T-helper 1 cell treated with Interleukin-12 subunit alpha and Interleukin-12 subunit beta and Interleukin-4 antibody, amounts not matched to agents 30 μg/mL and 1 μg/mL, for 36 hours (primary cell): ENCODE results near the gene SLC26A6.

Experiments
- H3K27ac Mint-ChIP-seq: one replicate; pipeline ENCODE4 v1.8.0; 2021; ENCODE audit warnings: mild to moderate bottlenecking, mixed read lengths
- H3K27me3 Mint-ChIP-seq: one replicate; pipeline ENCODE4 v1.8.0; 2021; ENCODE audit warnings: low read depth, mixed read lengths
- H3K36me3 Mint-ChIP-seq: one replicate; pipeline ENCODE4 v1.8.0; 2021; ENCODE audit warnings: low read depth, mixed read lengths
- H3K4me1 Mint-ChIP-seq: one replicate; pipeline ENCODE4 v1.8.0; 2021; ENCODE audit warnings: low read depth, mixed read lengths
- H3K4me3 Mint-ChIP-seq: one replicate; pipeline ENCODE4 v1.8.0; 2021; ENCODE audit warnings: mild to moderate bottlenecking, moderate library complexity, mixed read lengths
- H3K9me3 Mint-ChIP-seq: one replicate; pipeline ENCODE4 v1.8.0; 2021; ENCODE audit warnings: mixed read lengths

The SLC26A6 gene

DNA sequence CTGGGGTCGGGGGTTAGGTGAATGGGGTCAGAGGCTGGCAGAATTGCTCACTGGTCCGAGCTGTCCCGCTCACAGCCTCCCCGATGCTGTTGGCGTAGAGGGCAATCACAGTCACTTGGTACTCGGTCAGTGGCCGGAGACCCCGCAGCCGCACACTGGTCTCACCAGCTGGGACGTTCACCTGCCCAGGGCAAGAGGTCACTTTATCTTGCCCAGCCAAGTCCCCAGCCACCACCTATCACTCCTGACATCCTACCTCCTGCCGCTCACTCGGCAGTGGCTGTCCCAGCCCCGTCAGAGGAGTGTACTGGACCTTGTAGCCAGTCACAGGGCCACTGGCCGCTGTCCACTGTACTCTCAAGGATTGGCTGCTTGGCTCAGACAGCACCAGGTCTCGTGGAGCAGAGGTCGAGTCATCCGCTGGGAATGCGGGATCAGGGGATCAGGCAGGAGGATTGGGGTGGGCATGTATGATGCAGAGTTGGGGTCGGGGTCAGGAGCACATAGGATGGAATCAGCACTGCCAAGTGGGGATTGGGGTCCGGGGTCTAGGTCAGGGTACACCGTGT, 42.7 kb downstream of the SLC26A6 start:
- H3K27me3 Mint-ChIP-seq: peaks cover 24% of the 10 kb centered on the region
- no peak overlapping the region for H3K4me3 Mint-ChIP-seq
- H3K9me3 Mint-ChIP-seq: no peaks in the 10 kb centered on the region
- H3K36me3 Mint-ChIP-seq: no peaks in the 10 kb centered on the region
- no peaks in the 10 kb centered on the region for H3K4me1 Mint-ChIP-seq
- H3K27ac Mint-ChIP-seq: no peak overlapping the region

DNA sequence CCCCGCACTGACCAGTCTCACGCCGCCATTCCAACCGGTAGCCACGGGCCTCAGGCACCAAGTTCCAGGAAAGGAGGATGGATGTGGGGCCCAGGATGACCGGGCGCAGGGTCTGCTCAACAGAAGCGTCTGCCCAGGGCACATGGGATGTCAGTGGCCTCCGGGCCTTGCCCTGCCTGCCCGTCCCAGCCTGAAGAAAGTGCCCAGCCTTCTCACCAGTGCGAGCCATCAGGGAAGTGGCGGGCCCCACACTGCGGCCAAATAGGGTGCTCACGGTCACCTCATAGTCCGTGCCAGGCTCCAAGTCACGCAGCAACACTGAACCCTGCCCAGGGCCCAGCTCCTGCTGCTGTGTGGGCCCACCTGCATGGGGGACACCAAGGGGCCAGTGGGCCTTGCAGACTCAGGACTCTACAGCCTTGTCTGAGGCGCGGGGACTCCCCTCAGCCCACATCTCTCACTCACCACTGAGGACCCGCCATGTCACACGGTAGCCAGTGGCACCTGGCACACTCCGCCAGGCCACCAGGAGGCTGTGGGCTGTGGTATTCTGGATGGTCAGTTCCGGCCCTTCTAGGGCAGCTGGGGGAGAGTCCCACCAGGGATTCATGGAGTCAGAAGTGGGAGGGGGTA, 43.3 kb downstream of the SLC26A6 start:
- no peak overlapping the region for H3K27ac Mint-ChIP-seq
- H3K4me3 Mint-ChIP-seq: no peak overlapping the region
- H3K9me3 Mint-ChIP-seq: no peaks in the 10 kb centered on the region
- H3K4me1 Mint-ChIP-seq: no peaks in the 10 kb centered on the region
- peaks cover 24% of the 10 kb centered on the region for H3K27me3 Mint-ChIP-seq
- no peaks in the 10 kb centered on the region for H3K36me3 Mint-ChIP-seq

DNA sequence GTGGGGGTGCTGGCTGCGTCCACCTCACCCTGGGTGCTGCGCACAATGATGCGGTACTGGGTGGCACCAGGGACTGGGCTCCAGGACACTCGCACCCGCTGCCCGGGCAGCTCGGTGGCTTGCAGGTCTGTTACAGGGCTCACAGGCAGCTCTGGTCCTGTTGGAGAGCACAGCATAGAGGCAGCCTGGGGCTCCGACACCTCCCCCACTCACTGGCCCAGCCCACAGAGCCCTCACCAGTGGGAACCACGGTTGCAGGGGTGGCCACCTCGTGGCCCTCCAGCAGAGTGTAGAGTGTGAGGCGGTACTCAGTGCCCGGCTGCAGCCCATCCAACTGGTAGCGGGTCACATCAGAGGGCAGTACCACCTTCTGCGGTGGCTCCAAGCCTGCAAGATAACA, 43.8 kb downstream of the SLC26A6 start:
- Mint-ChIP-seq H3K4me1 (no peaks in the 10 kb centered on the region), H3K27me3 (peaks cover 24% of the 10 kb centered on the region), H3K4me3 (no peak overlapping the region), H3K9me3 (no peaks in the 10 kb centered on the region), H3K36me3 (no peaks in the 10 kb centered on the region), H3K27ac (no peak overlapping the region)

DNA sequence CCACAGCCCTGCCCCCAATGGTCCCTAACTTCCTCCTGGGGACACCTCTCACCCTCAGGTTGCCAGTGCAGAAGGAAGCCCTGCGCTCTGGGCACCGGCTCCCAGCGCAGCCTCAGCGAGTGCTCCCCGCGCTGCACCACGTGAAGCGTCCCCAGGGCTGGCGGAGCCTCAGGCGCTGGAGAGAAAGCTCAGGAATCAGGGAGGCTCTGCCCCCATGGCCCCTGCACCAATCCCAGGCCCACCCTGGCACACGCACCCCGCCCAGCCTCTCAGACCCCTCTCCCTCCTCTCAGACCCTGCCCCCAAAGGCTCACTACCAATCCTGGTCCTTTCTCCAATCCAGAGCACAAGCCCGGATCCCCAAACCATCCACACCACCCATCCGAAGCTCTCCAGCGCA, 47.0 kb downstream of the SLC26A6 start:
- no peak overlapping the region for H3K27ac Mint-ChIP-seq
- H3K4me1 Mint-ChIP-seq: no peaks in the 10 kb centered on the region
- H3K27me3 Mint-ChIP-seq: peaks cover 11% of the 10 kb centered on the region
- no peaks in the 10 kb centered on the region for H3K9me3 Mint-ChIP-seq
- no peak overlapping the region for H3K4me3 Mint-ChIP-seq
- H3K36me3 Mint-ChIP-seq: no peaks in the 10 kb centered on the region

DNA sequence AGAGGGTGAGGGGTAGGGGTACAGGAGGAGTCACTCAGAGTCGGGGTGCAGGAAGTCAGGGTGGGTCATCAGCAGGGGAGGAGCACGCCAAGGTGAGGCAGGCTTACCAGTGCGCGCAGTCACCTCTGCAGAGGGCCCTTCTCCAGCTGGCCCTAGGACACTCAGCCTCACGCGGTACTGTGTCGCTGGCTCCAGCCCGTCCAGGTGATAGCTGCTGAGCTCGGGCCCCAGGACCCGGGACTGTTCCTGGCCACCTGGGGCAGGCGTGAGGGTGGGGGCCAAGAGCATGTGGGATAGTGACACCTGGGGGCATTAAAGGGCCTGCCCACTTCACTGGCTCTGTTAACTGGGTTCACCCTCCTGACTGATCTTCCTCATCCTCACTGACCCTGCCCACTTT, 47.6 kb downstream of the SLC26A6 start:
- H3K27ac Mint-ChIP-seq: no peak overlapping the region
- peaks cover 11% of the 10 kb centered on the region for H3K27me3 Mint-ChIP-seq
- no peaks in the 10 kb centered on the region for H3K36me3 Mint-ChIP-seq
- no peak overlapping the region for H3K4me3 Mint-ChIP-seq
- H3K9me3 Mint-ChIP-seq: no peaks in the 10 kb centered on the region
- no peaks in the 10 kb centered on the region for H3K4me1 Mint-ChIP-seq

DNA sequence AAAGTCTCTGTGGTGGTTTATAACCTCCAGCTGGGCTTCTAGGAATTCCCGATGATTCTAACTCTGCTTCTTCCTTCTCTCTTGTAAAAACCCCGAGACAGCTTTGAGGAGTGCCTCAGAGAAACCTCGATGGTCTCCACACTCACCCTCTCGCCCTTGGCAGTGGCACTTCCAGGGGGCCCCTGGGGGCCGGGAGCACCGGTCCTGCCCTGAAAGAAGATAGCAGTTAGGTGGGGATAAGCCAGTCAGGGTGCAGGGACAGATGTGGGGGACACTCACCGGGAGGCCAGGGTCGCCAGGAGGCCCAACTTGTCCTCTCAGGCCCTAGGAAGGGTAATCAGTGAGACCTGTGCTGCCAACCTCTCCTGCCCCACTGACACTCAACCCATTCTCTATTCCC, 49.9 kb downstream of the SLC26A6 start:
- H3K27ac Mint-ChIP-seq: no peak overlapping the region
- H3K9me3 Mint-ChIP-seq: no peaks in the 10 kb centered on the region
- no peaks in the 10 kb centered on the region for H3K4me1 Mint-ChIP-seq
- no peak overlapping the region for H3K4me3 Mint-ChIP-seq
- H3K27me3 Mint-ChIP-seq: peaks cover 6% of the 10 kb centered on the region
- H3K36me3 Mint-ChIP-seq: no peaks in the 10 kb centered on the region

DNA sequence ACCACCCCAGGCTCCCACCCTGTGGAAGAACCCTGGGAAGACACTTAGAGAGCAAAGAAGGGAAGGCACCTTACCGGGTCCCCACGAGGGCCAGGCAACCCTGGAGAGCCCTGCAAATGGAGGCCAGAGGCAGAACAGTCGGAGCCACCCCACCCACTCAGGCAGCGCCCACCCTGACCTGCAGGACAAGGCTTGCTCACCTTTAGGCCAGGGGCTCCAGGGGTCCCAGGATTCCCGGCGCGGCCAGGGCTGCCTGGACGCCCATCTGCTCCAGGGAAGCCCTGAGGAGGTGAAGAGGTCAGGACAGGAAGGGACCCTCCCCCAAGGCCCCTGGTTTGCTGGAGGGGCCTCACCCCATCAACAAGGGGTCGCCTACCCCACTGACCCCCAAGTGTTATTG, 50.4 kb downstream of the SLC26A6 start:
- no peak overlapping the region for H3K4me3 Mint-ChIP-seq
- H3K4me1 Mint-ChIP-seq: no peaks in the 10 kb centered on the region
- H3K9me3 Mint-ChIP-seq: no peaks in the 10 kb centered on the region
- H3K27ac Mint-ChIP-seq: no peak overlapping the region
- peaks cover 6% of the 10 kb centered on the region for H3K27me3 Mint-ChIP-seq
- no peaks in the 10 kb centered on the region for H3K36me3 Mint-ChIP-seq

DNA sequence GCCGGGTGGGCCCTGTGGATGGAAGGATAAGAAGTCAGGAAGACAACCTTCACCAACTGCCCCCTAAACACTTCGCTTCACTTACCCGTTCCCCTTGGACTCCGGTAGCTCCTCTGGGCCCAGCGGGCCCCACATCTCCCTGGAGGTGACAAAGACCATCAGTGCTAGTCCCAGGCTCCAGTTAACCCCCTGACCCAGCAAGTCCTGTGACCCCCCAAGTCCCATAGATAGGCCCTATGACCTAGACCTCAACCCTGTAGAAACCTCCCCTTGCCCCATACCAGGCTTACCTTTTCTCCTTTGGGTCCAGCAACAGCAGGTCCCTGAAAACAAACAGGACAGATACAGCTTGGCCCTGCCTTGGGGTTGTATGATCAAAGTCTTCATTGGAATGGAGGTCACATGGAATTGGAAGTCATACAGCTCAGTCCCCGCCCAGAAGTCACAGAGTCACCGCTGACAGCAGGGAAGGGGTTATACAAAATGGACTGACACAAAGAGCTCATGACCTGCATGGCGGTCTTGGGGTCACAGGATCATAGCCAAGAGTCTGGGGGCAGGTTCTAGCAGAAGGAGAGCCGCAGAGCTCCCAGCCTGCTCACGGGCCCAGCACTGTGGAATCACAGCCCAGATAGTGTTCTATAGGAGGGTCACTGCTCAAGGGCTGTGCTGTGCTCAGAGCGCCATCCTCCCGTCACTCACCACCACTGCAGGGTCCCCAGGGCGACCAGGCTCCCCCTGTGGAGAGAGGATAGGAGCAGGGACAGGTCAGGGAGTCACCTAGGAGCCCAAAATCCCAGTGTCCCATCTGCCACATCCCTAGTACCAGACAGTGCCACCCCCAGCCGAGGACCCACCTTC, 53.4 kb downstream of the SLC26A6 start:
- no peak overlapping the region for H3K4me3 Mint-ChIP-seq
- H3K36me3 Mint-ChIP-seq: no peaks in the 10 kb centered on the region
- no peaks in the 10 kb centered on the region for H3K27me3 Mint-ChIP-seq
- no peaks in the 10 kb centered on the region for H3K4me1 Mint-ChIP-seq
- H3K27ac Mint-ChIP-seq: no peak overlapping the region
- H3K9me3 Mint-ChIP-seq: no peaks in the 10 kb centered on the region

DNA sequence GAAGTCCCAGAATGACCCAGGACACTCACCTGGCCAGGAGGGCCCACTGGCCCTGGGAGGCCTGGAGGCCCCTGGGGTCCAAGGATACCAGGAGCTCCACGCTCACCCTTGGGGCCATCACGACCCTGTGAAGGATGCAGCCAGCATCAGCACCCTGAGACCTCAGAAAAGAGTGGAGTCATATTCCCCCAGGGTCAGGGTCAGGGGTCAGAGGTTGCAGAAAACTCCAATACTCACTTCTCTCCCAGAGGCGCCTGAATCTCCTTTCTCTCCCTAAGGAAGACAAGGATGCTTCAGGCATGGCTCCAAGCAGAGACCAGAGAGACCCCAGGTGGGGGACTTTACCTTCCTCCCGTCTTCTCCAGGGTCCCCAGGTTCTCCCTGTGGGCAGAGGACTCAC, 58.6 kb downstream of the SLC26A6 start:
- Mint-ChIP-seq H3K4me3 (no peak overlapping the region), H3K27ac (no peak overlapping the region), H3K36me3 (no peaks in the 10 kb centered on the region), H3K9me3 (no peaks in the 10 kb centered on the region), H3K4me1 (no peaks in the 10 kb centered on the region), H3K27me3 (no peaks in the 10 kb centered on the region)
